Mesenchymal stem cell (in vitro differentiated cells and primary cell): ENCODE data around the gene OR51M1. TPM values are rescaled to one million over a fixed set of nuclear protein-coding genes. Genes with fewer than 3 reads are reported as not detected.
A peak's percentile ranks its signal among the peaks of the same experiment; 100 is the strongest.
"Not testable (repeated sequence)": the region's sequence is repeated elsewhere in the genome, so short reads cannot be mapped to it uniquely, and the experiment has no call there.

Experiments used
- DNase-seq: peaks from one replicate; pipeline ENCODE4 v3.0.0-alpha.2; 2013
- H2AFZ ChIP-seq: one replicate; pipeline ENCODE4 v1.6.1; 2013; ENCODE audit warnings: low read depth, mild to moderate bottlenecking, control low read depth, inconsistent platforms, low read length, moderate library complexity
- H2AK5ac ChIP-seq: 2 replicates; pipeline ENCODE4 v1.6.1; 2013; ENCODE audit warnings: low read length, moderate library complexity, mild to moderate bottlenecking, inconsistent platforms; ENCODE audit not compliant: severe bottlenecking
- H2BK120ac ChIP-seq: one replicate; pipeline ENCODE4 v1.6.1; 2013; ENCODE audit warnings: low read depth, mild to moderate bottlenecking, inconsistent platforms, low read length, moderate library complexity
- H2BK12ac ChIP-seq, 2 experiments: one replicate each; pipeline ENCODE4 v1.6.1; 2013; ENCODE audit warnings: inconsistent platforms in 2 of 2, low read length in 2 of 2, mild to moderate bottlenecking in 2 of 2, moderate library complexity in 2 of 2, control low read depth in 1 of 2
- H2BK15ac ChIP-seq: one replicate; pipeline ENCODE4 v1.6.1; 2013; ENCODE audit warnings: mild to moderate bottlenecking, low read depth, inconsistent platforms; ENCODE audit not compliant: poor library complexity, severe bottlenecking
- H2BK5ac ChIP-seq: 2 replicates; pipeline ENCODE4 v1.6.1; 2013; ENCODE audit warnings: low read depth, mild to moderate bottlenecking, low read length, control low read depth, inconsistent platforms; ENCODE audit not compliant: poor library complexity, severe bottlenecking
- H3K14ac ChIP-seq, 2 experiments: one replicate each; pipeline ENCODE4 v1.6.1; 2013; ENCODE audit warnings: inconsistent platforms in 2 of 2, low read length in 2 of 2, control low read depth in 1 of 2, mild to moderate bottlenecking in 1 of 2, moderate library complexity in 1 of 2
- H3K18ac ChIP-seq, 2 experiments: one replicate each; pipeline ENCODE4 v1.6.1; 2013; ENCODE audit warnings: inconsistent platforms in 2 of 2, low read length in 2 of 2, control low read depth in 1 of 2, low read depth in 1 of 2, mild to moderate bottlenecking in 1 of 2
- H3K23ac ChIP-seq, 2 experiments: one replicate each; pipeline ENCODE4 v1.6.1; 2013; ENCODE audit warnings: inconsistent platforms in 2 of 2, low read length in 2 of 2, mild to moderate bottlenecking in 2 of 2, moderate library complexity in 2 of 2, control low read depth in 1 of 2
- H3K27ac ChIP-seq: 2 replicates; pipeline ENCODE4 v1.5.1; 2013; ENCODE audit warnings: mild to moderate bottlenecking, moderate library complexity, low read length, control low read depth, inconsistent platforms; ENCODE audit not compliant: poor library complexity, severe bottlenecking
- H3K27me3 ChIP-seq, 2 experiments: 2 replicates each; pipeline versions ENCODE4 v1.6.1 to v1.7.0; 2013; ENCODE audit warnings: low read length in 2 of 2, mild to moderate bottlenecking in 2 of 2, moderate library complexity in 2 of 2, control low read depth in 1 of 2, inconsistent platforms in 1 of 2; ENCODE audit not compliant: control insufficient read depth in 1 of 2, insufficient read depth in 1 of 2
- H3K36me3 ChIP-seq, 2 experiments: 2 replicates each; pipeline versions ENCODE4 v1.6.1 to v1.7.0; 2013; ENCODE audit warnings: low read length in 2 of 2, control low read depth in 1 of 2, inconsistent platforms in 1 of 2, low read depth in 1 of 2, mild to moderate bottlenecking in 1 of 2; ENCODE audit not compliant: insufficient read depth in 2 of 2, control insufficient read depth in 1 of 2
- H3K4ac ChIP-seq, 2 experiments: one replicate each; pipeline ENCODE4 v1.6.1; 2013; ENCODE audit warnings: inconsistent platforms in 2 of 2, low read length in 2 of 2, mild to moderate bottlenecking in 2 of 2, moderate library complexity in 2 of 2, control low read depth in 1 of 2, low read depth in 1 of 2
- H3K4me1 ChIP-seq: 2 replicates; pipeline ENCODE4 v1.6.1; 2013; ENCODE audit warnings: low read depth, low read length, control low read depth; ENCODE audit not compliant: control insufficient read depth, insufficient read depth
- H3K4me2 ChIP-seq: 2 replicates; pipeline ENCODE4 v1.6.1; 2013; ENCODE audit warnings: low read length, mild to moderate bottlenecking, inconsistent platforms; ENCODE audit not compliant: poor library complexity, severe bottlenecking
- H3K4me3 ChIP-seq, 2 experiments: 2 replicates each; pipeline versions ENCODE4 v1.5.1 to v1.7.0; 2013; ENCODE audit warnings: low read length in 2 of 2, mild to moderate bottlenecking in 2 of 2, control low read depth in 1 of 2, low read depth in 1 of 2; ENCODE audit not compliant: insufficient read depth in 1 of 2
- H3K79me1 ChIP-seq: replicated peaks from 2 replicates; pipeline ENCODE4 v1.6.1; 2013; ENCODE audit warnings: mild to moderate bottlenecking, control low read depth, low read length, inconsistent platforms; ENCODE audit not compliant: poor library complexity, severe bottlenecking
- H3K9ac ChIP-seq: 2 replicates; pipeline ENCODE4 v1.7.0; 2013; ENCODE audit warnings: mild to moderate bottlenecking, low read length, moderate library complexity
- H3K9me3 ChIP-seq: 2 replicates; pipeline ENCODE4 v1.7.0; 2013; ENCODE audit warnings: mild to moderate bottlenecking, low read length; ENCODE audit not compliant: control insufficient read depth
- H4K8ac ChIP-seq: one replicate; pipeline ENCODE4 v1.6.1; 2013; ENCODE audit warnings: inconsistent platforms, mild to moderate bottlenecking, low read length, moderate library complexity
- H4K91ac ChIP-seq: one replicate; pipeline ENCODE4 v1.6.1; 2013; ENCODE audit warnings: mild to moderate bottlenecking, low read length, inconsistent platforms
- WGBS: methylation state at CpG from one replicate; pipeline ENCODE4 v1.1.7; 2013; ENCODE audit warnings: mixed read lengths; 5-methylcytosine and 5-hydroxymethylcytosine counted together
- polyA plus RNA-seq, 2 experiments: library from polyadenylated mRNA; stranded (reverse); fragments of 200-250 nt; gene quantifications; one replicate each; pipeline ENCODE4 v1.2.3, GENCODE V29; 2013

The OR51M1 gene, protein sequence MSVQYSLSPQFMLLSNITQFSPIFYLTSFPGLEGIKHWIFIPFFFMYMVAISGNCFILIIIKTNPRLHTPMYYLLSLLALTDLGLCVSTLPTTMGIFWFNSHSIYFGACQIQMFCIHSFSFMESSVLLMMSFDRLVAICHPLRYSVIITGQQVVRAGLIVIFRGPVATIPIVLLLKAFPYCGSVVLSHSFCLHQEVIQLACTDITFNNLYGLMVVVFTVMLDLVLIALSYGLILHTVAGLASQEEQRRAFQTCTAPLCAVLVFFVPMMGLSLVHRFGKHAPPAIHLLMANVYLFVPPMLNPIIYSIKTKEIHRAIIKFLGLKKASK
- not detected for polyA plus RNA-seq (2013, experiment 1 of 2)
- not detected for polyA plus RNA-seq (2013, experiment 2 of 2)

DNA sequence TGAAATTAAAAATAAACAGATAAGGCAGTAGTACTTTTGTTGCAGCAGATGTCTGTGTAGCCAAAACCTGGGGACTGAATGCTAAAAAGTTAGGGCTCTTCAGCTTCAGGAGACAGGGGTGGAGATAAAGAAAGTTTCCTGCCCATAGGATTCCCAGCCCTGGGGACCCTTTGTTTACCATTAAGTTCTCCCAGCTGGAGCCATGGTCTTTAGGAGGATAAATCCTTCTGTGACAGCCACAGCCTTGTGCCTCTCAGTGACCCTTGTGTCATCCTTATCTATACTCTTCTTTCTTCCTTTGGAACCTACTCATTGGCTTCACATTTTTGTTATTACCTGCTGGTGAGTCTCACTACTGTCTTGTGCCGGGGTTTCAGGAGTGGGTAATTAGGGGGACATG is at the start of gene OR51M1:
TSS of gene OR51M1 (plus strand) at position 237 of the 400 bp plus-strand sequence. CDS start 5,587 bp downstream, outside the sequence.
- no peak within 1 kb of the TSS for H2BK5ac ChIP-seq
- no peaks in the 10 kb centered on the region for H3K36me3 ChIP-seq
- H4K8ac ChIP-seq: no peak within 1 kb of the TSS
- peak within 1 kb of the TSS in 1 of 2 experiments; percentile 72 for H3K23ac ChIP-seq
- H3K27ac ChIP-seq: no peak within 1 kb of the TSS
- no peak within 1 kb of the TSS for H2BK15ac ChIP-seq
- no peak within 1 kb of the TSS for H3K4me3 ChIP-seq
- H3K14ac ChIP-seq: no peak within 1 kb of the TSS
- peak within 1 kb of the TSS; percentile 39 for H2AFZ ChIP-seq
- H3K4me1 ChIP-seq: no peaks in the 10 kb centered on the region
- no peak within 1 kb of the TSS for H2AK5ac ChIP-seq
- H2BK120ac ChIP-seq: no peak within 1 kb of the TSS
- no peak within 1 kb of the TSS for H3K4ac ChIP-seq
- WGBS: 30% methylated on average over 1 of the region's 1 CpG
- no peaks in the 10 kb centered on the region for H3K9me3 ChIP-seq
- no peak within 1 kb of the TSS for H2BK12ac ChIP-seq
- H3K18ac ChIP-seq: no peak within 1 kb of the TSS
- H3K27me3 ChIP-seq: peaks cover 0 to 11% of the 10 kb centered on the region in 2 experiments
- H3K9ac ChIP-seq: no peak within 1 kb of the TSS
- no peaks in the 10 kb centered on the region for H3K79me1 ChIP-seq
- no peak for DNase-seq
- H3K4me2 ChIP-seq: no peak within 1 kb of the TSS
- H4K91ac ChIP-seq: no peak within 1 kb of the TSS

DNA sequence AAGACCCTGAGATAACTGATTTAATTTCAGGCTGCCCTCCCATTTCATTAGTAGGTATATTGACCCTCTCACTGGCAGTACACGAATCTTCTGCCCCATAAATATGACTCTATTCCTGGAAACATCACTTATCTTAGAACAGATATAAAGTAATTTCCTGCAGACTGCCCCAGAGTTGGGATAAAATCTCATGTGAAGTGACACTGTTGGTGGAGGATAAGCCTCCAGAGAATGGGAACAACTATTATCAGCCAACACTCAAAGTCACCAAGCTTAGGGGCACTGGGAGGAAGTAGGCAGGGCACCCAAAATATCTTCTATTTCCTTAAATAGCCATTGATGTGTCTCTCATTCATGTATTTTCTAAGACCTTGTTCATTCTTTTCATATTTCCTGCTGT is 48.4 kb upstream of the OR51M1 start:
- Histone ChIP-seq H3K4me2 (no peak overlapping the region), H3K4ac (no peak overlapping the region), H3K23ac (peak overlapping the region in 1 of 2 experiments; percentile 37), H3K4me3 (no peak overlapping the region), H3K79me1 (no peaks in the 10 kb centered on the region), H3K9me3 (no peaks in the 10 kb centered on the region), H3K27me3 (no peaks in the 10 kb centered on the region), H2BK15ac (no peak overlapping the region), H4K8ac (no peak overlapping the region), H3K18ac (no peak overlapping the region), H2BK5ac (no peak overlapping the region), H2BK120ac (no peak overlapping the region), H3K14ac (no peak overlapping the region), H2BK12ac (no peak overlapping the region), H3K27ac (no peak overlapping the region), H3K36me3 (no peaks in the 10 kb centered on the region), H2AK5ac (no peak overlapping the region), H2AFZ (no peak overlapping the region), H4K91ac (no peak overlapping the region), H3K4me1 (no peaks in the 10 kb centered on the region), H3K9ac (no peak overlapping the region)
- DNase-seq: no peak
- no CpG with 5 or more reads among the region's 1 CpG for WGBS

DNA sequence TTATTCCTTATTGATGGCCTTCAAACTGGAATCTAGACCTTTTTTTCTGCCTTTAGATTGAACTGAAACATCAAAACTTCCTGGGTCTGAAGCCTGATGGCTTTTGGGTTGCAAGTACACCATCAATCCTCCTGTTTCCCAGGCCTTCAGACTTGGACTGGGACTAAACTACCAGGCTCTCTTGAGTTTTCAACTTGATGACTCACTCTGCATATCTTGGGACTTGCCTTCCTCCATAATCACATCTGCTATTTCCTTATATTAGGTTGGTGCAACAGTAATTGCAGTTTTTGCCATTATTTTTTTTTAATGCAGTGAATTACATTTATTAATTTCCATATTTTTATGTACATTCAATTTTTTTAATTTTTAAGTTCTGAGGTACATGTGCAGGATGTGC is 47.3 kb upstream of the OR51M1 start:
- Histone ChIP-seq H3K9me3 (no peaks in the 10 kb centered on the region), H3K27me3 (no peaks in the 10 kb centered on the region), H3K4me1 (no peaks in the 10 kb centered on the region), H2BK5ac (no peak overlapping the region), H4K91ac (no peak overlapping the region), H2AK5ac (no peak overlapping the region), H2BK15ac (no peak overlapping the region), H3K4me3 (no peak overlapping the region), H2BK120ac (no peak overlapping the region), H3K23ac (no peak overlapping the region), H2AFZ (no peak overlapping the region), H3K4ac (no peak overlapping the region), H3K4me2 (no peak overlapping the region), H3K14ac (no peak overlapping the region), H3K36me3 (no peaks in the 10 kb centered on the region), H3K9ac (no peak overlapping the region), H3K27ac (no peak overlapping the region), H3K79me1 (no peaks in the 10 kb centered on the region), H3K18ac (no peak overlapping the region), H2BK12ac (no peak overlapping the region), H4K8ac (no peak overlapping the region)
- peak; percentile 36 for DNase-seq

DNA sequence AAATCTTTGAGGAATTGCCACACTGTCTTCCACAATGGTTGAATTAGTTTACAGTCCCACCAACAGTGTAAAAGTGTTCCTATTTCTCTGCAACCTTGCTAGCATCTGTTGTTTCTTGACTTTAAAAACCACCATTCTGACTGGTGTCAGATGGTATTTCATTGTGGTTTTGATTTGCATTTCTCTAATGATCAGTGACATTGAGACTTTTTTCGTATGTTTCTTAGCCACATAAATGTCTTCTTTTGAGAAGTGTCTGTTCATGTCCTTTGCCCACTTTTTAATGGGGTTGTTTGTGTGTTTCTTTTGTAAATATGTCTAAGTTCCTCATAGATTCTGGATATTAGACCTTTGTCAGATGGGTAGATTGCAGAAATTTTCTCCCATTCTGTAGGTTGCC is 46.4 kb upstream of the OR51M1 start:
- H3K36me3 ChIP-seq, H3K23ac ChIP-seq, H3K4ac ChIP-seq, H3K79me1 ChIP-seq, H3K27ac ChIP-seq, H2BK5ac ChIP-seq, H3K18ac ChIP-seq, H2BK15ac ChIP-seq, H3K4me2 ChIP-seq, H3K9ac ChIP-seq, H3K4me3 ChIP-seq, H4K91ac ChIP-seq, H2BK120ac ChIP-seq, DNase-seq, H3K9me3 ChIP-seq, H2BK12ac ChIP-seq, H3K14ac ChIP-seq, H4K8ac ChIP-seq, H3K4me1 ChIP-seq, H2AFZ ChIP-seq, H3K27me3 ChIP-seq, H2AK5ac ChIP-seq: not testable (repeated sequence)
- WGBS: 100% methylated on average over 1 of the region's 1 CpG
